Stimulated activated naive CD4-positive, alpha-beta T cell treated with Interleukin-2 at 50 U/mL for 16 hours (primary cell): Measurements from ENCODE around the gene CNTNAP4.

Experiments
- DNase-seq: peaks from one replicate; lab custom pipeline; 2025; lab: John Stamatoyannopoulos, UW

CNTNAP4 gene

GRCh38 chr16:76598498-76598897, 321.3 kb downstream of the CNTNAP4 start:
- no peak for DNase-seq

GRCh38 chr16:76607317-76607716, 330.1 kb downstream of the CNTNAP4 start:
- no peak for DNase-seq
